ENCODE data around the gene SNX6. TPM values are rescaled to one million over a fixed set of nuclear protein-coding genes. Genes with fewer than 3 reads are reported as not detected.

Gene SNX6
- total RNA-seq, 1 experiment from 2014 or later, result 73.4 TPM

GRCh38 chr14:34633742-34634141, 3.8 kb upstream of the SNX6 start (continued):
- TF ChIP-seq CTCF (IDR thresholded peaks at IDR 0.05 in 2 of 3, conservative IDR thresholded peaks at IDR 0.05 in 1 of 3; ENCODE audit: borderline replicate concordance in 1 of 3, insufficient read depth in 1 of 3, low read depth in 2 of 3, low read length in 2 of 3) (no peak), EZH2 (IDR thresholded peaks at IDR 0.05) (no peak), YY1 (IDR thresholded peaks at IDR 0.05; ENCODE audit: extremely low read depth, insufficient replicate concordance, low read depth, low read length) (no peak)

- H3K9me2 ChIP-seq (ENCODE audit: insufficient read depth), result no peaks in the 10 kb centered on the region
- ATAC-seq (no peak), DNase-seq (ENCODE audit: low read depth, low spot score) (no peak)
- no peaks in the 10 kb centered on the region for H4K20me1 ChIP-seq (ENCODE audit: insufficient read depth)
- peaks cover 16 to 27% of the 10 kb centered on the region in 2 experiments for H3K4me1 ChIP-seq (ENCODE audit: control insufficient read depth in 1 of 2, insufficient read depth in 2 of 2, low read length in 2 of 2)
- intact Hi-C loops (cut with micrococcal nuclease), result no loop called here
- peaks cover 24% of the 10 kb centered on the region for H3K79me2 ChIP-seq (ENCODE audit: insufficient read depth, low read length)
- no peak overlapping the region for H3K27ac ChIP-seq (ENCODE audit: low read depth, low read length)
- H3K4me2 ChIP-seq (ENCODE audit: low read length), result no peak overlapping the region
- POLR2A ChIA-PET, result no interaction called here
- H3K9me3 ChIP-seq (ENCODE audit: control insufficient read depth in 1 of 2, insufficient read depth in 1 of 2, low read depth in 1 of 2, low read length in 2 of 2), result no peaks in the 10 kb centered on the region
- CTCF ChIA-PET, result no interaction called here
- peak overlapping the region; percentile 82 for H2AFZ ChIP-seq (ENCODE audit: low read depth, low read length, poor library complexity, severe bottlenecking)
- 0 out of 4 replicates have a peak, but pooled peaks cover 0 to 2% of the 10 kb centered on the region in 2 experiments for H3K36me3 ChIP-seq (ENCODE audit: control insufficient read depth in 1 of 2, insufficient read depth in 2 of 2, low read length in 2 of 2)
- no peaks in the 10 kb centered on the region for H3K27me3 ChIP-seq (ENCODE audit: insufficient read depth, low read length)
- no peak overlapping the region for H3K9ac ChIP-seq (ENCODE audit: low read length)
- H3K4me3 ChIP-seq (replicated peaks in 1 of 2; ENCODE audit: low read depth in 1 of 2, low read length in 2 of 2), result no peak overlapping the region
- BruUV-seq (replicated peaks), result no TSS peak
- TF ChIP-seq ZBTB33 (IDR thresholded peaks at IDR 0.05; ENCODE audit: extremely low read depth, insufficient replicate concordance, low read length), result no peak
- no peak for TF ChIP-seq POLR2A (IDR thresholded peaks at IDR 0.05; ENCODE audit: borderline replicate concordance, extremely low read depth, insufficient read depth, insufficient read length)
- TF ChIP-seq SP1 (IDR thresholded peaks at IDR 0.05; ENCODE audit: low read depth), result no peak
- no peak for TF ChIP-seq EGR1 (IDR thresholded peaks at IDR 0.05; ENCODE audit: low read depth)
- TF ChIP-seq POLR2AphosphoS5 (IDR thresholded peaks at IDR 0.05; ENCODE audit: low read depth, low read length), result no peak
- no peak for TF ChIP-seq ZNF274 (IDR thresholded peaks at IDR 0.05; ENCODE audit: low read depth, low read length)
- TF ChIP-seq SIN3A (IDR thresholded peaks at IDR 0.05; ENCODE audit: low read depth), result no peak
- TF ChIP-seq REST (IDR thresholded peaks at IDR 0.05; ENCODE audit: low read depth), result no peak
- no peak for TF ChIP-seq EZH2 (IDR thresholded peaks at IDR 0.05)
- TF ChIP-seq CEBPB (IDR thresholded peaks at IDR 0.05; ENCODE audit: low read depth), result no peak
- no peak for TF ChIP-seq TCF7L2 (IDR thresholded peaks at IDR 0.05; ENCODE audit: borderline replicate concordance, extremely low read depth, insufficient read depth, insufficient read length)
- TF ChIP-seq RAD21 (IDR thresholded peaks at IDR 0.05; ENCODE audit: low read depth), result no peak
- no peak for TF ChIP-seq ZFX (IDR thresholded peaks at IDR 0.05)
- TF ChIP-seq SRF (IDR thresholded peaks at IDR 0.05; ENCODE audit: low read depth), result no peak
- no peak for TF ChIP-seq JUND (IDR thresholded peaks at IDR 0.05)
- RAD21 ChIA-PET (ENCODE audit: low non-redundant PET in 1 of 2, low total read pairs in 2 of 2, uncharacterized antibody in 2 of 2, unreplicated experiment in 2 of 2), result no interaction called here
These were observed 2.5 kb upstream of the SNX6 start for GRCh38 chr14:34632411-34632978.
